SU-DHL-6 (cell line): Measurements from ENCODE around the gene UBR3.

Experiments
- EZH2phosphoT487 ChIP-seq: fragments of 200-600 bp; sonication (generic), shearing (Covaris generic); conservative IDR thresholded peaks from 2 replicates; pipeline ENCODE4 v1.6.1; 2018; ENCODE audit warnings: mild to moderate bottlenecking, antibody characterized with exemption, low read length, moderate library complexity, mixed read lengths
- TF ChIP-seq, protein P1 (sequence below): fragments of 200-600 bp; sonication (generic); IDR thresholded peaks from one replicate; pipeline ENCODE4 v1.5.1; 2017; ENCODE audit warnings: antibody characterized with exemption, mild to moderate bottlenecking, low read length, moderate library complexity; ENCODE audit not compliant: insufficient read depth, poor library complexity, severe bottlenecking

GRCh38 chr2:170009209-170009608, 182.0 kb downstream of the UBR3 start:
- TF ChIP-seq, protein P1, sequence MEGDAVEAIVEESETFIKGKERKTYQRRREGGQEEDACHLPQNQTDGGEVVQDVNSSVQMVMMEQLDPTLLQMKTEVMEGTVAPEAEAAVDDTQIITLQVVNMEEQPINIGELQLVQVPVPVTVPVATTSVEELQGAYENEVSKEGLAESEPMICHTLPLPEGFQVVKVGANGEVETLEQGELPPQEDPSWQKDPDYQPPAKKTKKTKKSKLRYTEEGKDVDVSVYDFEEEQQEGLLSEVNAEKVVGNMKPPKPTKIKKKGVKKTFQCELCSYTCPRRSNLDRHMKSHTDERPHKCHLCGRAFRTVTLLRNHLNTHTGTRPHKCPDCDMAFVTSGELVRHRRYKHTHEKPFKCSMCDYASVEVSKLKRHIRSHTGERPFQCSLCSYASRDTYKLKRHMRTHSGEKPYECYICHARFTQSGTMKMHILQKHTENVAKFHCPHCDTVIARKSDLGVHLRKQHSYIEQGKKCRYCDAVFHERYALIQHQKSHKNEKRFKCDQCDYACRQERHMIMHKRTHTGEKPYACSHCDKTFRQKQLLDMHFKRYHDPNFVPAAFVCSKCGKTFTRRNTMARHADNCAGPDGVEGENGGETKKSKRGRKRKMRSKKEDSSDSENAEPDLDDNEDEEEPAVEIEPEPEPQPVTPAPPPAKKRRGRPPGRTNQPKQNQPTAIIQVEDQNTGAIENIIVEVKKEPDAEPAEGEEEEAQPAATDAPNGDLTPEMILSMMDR, result no peak
- no peak for TF ChIP-seq EZH2phosphoT487
